ENCODE data around the gene ACBD4. TPM values are rescaled to one million over a fixed set of nuclear protein-coding genes. Genes with fewer than 3 reads are reported as not detected.

The ACBD4 gene
- total and polyA plus RNA-seq, 5 donors from 2014 or later = 13.8 to 23.6 (median 15.6) TPM

GRCh38 chr17:45136846-45137560, 1.5 kb downstream of the ACBD4 start:
- Histone ChIP-seq H3K36me3 (ENCODE audit: control insufficient read depth, insufficient read depth, low read length) (no peaks in the 10 kb centered on the region), H3K27ac (ENCODE audit: insufficient read depth, low read length, poor library complexity, severe bottlenecking) (no peak overlapping the region), H3K4me3 (ENCODE audit: low read depth, low read length) (no peak overlapping the region), H3K9me3 (ENCODE audit: control insufficient read depth in 2 of 2, low read length in 2 of 2) (no peaks in the 10 kb centered on the region), H3K27me3 (ENCODE audit: control insufficient read depth, insufficient read depth, low read length) (no peaks in the 10 kb centered on the region), H3K4me1 (ENCODE audit: control insufficient read depth, insufficient read depth, low read length, poor library complexity, severe bottlenecking) (peaks cover 16% of the 10 kb centered on the region)
- H3K36me3 Mint-ChIP-seq = no peaks in the 10 kb centered on the region
- DNase-seq (no peak), ATAC-seq (ENCODE audit: low read depth in 2 of 2) (no peak)
- H3K9me3 Mint-ChIP-seq = peaks cover 0 to 1% (median 0%) of the 10 kb centered on the region in 7 donors
- H3K27me3 Mint-ChIP-seq = peaks cover 10% of the 10 kb centered on the region
- H3K4me3 Mint-ChIP-seq = peak overlapping the region in 3 of 4 donors; percentile 91 to 97 (median 91)
- H3K4me1 Mint-ChIP-seq = peaks cover 6 to 38% (median 18%) of the 10 kb centered on the region in 4 donors
- peak overlapping the region in 2 of 3 donors; percentile 73 to 81 for H3K27ac Mint-ChIP-seq

GRCh38 chr17:45137561-45138305, 2.2 kb downstream of the ACBD4 start:
- Histone ChIP-seq H3K9me3 (ENCODE audit: control insufficient read depth in 2 of 2, low read length in 2 of 2) (no peaks in the 10 kb centered on the region), H3K36me3 (ENCODE audit: control insufficient read depth, insufficient read depth, low read length) (no peaks in the 10 kb centered on the region), H3K27ac (ENCODE audit: insufficient read depth, low read length, poor library complexity, severe bottlenecking) (no peak overlapping the region), H3K4me3 (ENCODE audit: low read depth, low read length) (no peak overlapping the region), H3K27me3 (ENCODE audit: control insufficient read depth, insufficient read depth, low read length) (no peaks in the 10 kb centered on the region), H3K4me1 (ENCODE audit: control insufficient read depth, insufficient read depth, low read length, poor library complexity, severe bottlenecking) (peaks cover 16% of the 10 kb centered on the region)
- DNase-seq (no peak), ATAC-seq (ENCODE audit: low read depth in 2 of 2) (no peak)
- no peak overlapping the region for H3K27ac Mint-ChIP-seq
- H3K4me1 Mint-ChIP-seq = peaks cover 6 to 40% (median 20%) of the 10 kb centered on the region in 4 donors
- H3K36me3 Mint-ChIP-seq = no peaks in the 10 kb centered on the region
- peak overlapping the region in 3 of 4 donors; percentile 15 to 69 (median 27) for H3K4me3 Mint-ChIP-seq
- peaks cover 10% of the 10 kb centered on the region for H3K27me3 Mint-ChIP-seq
- peaks cover 0 to 1% (median 0%) of the 10 kb centered on the region in 7 donors for H3K9me3 Mint-ChIP-seq

- Mint-ChIP-seq H3K27me3 (peaks cover 4% of the 10 kb centered on the region), H3K27ac (no peak overlapping the region), H3K36me3 (no peaks in the 10 kb centered on the region), H3K9me3 (peaks cover 0 to 1% (median 0%) of the 10 kb centered on the region in 7 donors), H3K4me3 (peak overlapping the region in 1 of 4 donors; percentile 44), H3K4me1 (peaks cover 5 to 43% (median 18%) of the 10 kb centered on the region in 4 donors)
- no peak for DNase-seq
- Histone ChIP-seq H3K9me3 (ENCODE audit: control insufficient read depth in 2 of 2, low read length in 2 of 2) (no peaks in the 10 kb centered on the region), H3K36me3 (ENCODE audit: control insufficient read depth, insufficient read depth, low read length) (no peaks in the 10 kb centered on the region), H3K27me3 (ENCODE audit: control insufficient read depth, insufficient read depth, low read length) (no peaks in the 10 kb centered on the region), H3K4me3 (ENCODE audit: low read depth, low read length) (no peak overlapping the region), H3K4me1 (ENCODE audit: control insufficient read depth, insufficient read depth, low read length, poor library complexity, severe bottlenecking) (peaks cover 16% of the 10 kb centered on the region), H3K27ac (ENCODE audit: insufficient read depth, low read length, poor library complexity, severe bottlenecking) (no peak overlapping the region)
- ATAC-seq (ENCODE audit: low read depth in 2 of 2) = no peak
These were observed 3.5 kb downstream of the ACBD4 start for GRCh38 chr17:45138911-45139532.

GRCh38 chr17:45139533-45139920, 4.0 kb downstream of the ACBD4 start:
- Histone ChIP-seq H3K27ac (ENCODE audit: insufficient read depth, low read length, poor library complexity, severe bottlenecking) (no peak overlapping the region), H3K4me3 (ENCODE audit: low read depth, low read length) (no peak overlapping the region), H3K4me1 (ENCODE audit: control insufficient read depth, insufficient read depth, low read length, poor library complexity, severe bottlenecking) (peaks cover 21% of the 10 kb centered on the region), H3K9me3 (ENCODE audit: control insufficient read depth in 2 of 2, low read length in 2 of 2) (no peaks in the 10 kb centered on the region), H3K27me3 (ENCODE audit: control insufficient read depth, insufficient read depth, low read length) (no peaks in the 10 kb centered on the region), H3K36me3 (ENCODE audit: control insufficient read depth, insufficient read depth, low read length) (no peaks in the 10 kb centered on the region)
- Mint-ChIP-seq H3K4me3 (peak overlapping the region in 1 of 4 donors; percentile 44), H3K9me3 (peaks cover 0 to 1% (median 0%) of the 10 kb centered on the region in 7 donors), H3K27me3 (peaks cover 4% of the 10 kb centered on the region), H3K4me1 (peaks cover 5 to 45% (median 18%) of the 10 kb centered on the region in 4 donors), H3K36me3 (no peaks in the 10 kb centered on the region), H3K27ac (peak overlapping the region in 1 of 3 donors; percentile 70)
- no peak for ATAC-seq (ENCODE audit: low read depth in 2 of 2)
- no peak for DNase-seq

- Mint-ChIP-seq H3K4me3 (peak overlapping the region in 3 of 4 donors; percentile 33 to 81 (median 66)), H3K9me3 (peaks cover 0 to 5% (median 0%) of the 10 kb centered on the region in 7 donors), H3K4me1 (peaks cover 12 to 55% (median 28%) of the 10 kb centered on the region in 4 donors), H3K27ac (peak overlapping the region in 1 of 3 donors; percentile 46), H3K36me3 (no peaks in the 10 kb centered on the region), H3K27me3 (peaks cover 15% of the 10 kb centered on the region)
- DNase-seq (no peak), ATAC-seq (ENCODE audit: low read depth in 2 of 2) (no peak)
- H3K27me3 ChIP-seq (ENCODE audit: control insufficient read depth, insufficient read depth, low read length) = no peaks in the 10 kb centered on the region
- no peak overlapping the region for H3K4me3 ChIP-seq (ENCODE audit: low read depth, low read length)
- no peak overlapping the region for H3K27ac ChIP-seq (ENCODE audit: insufficient read depth, low read length, poor library complexity, severe bottlenecking)
- H3K4me1 ChIP-seq (ENCODE audit: control insufficient read depth, insufficient read depth, low read length, poor library complexity, severe bottlenecking) = peaks cover 33% of the 10 kb centered on the region
- H3K36me3 ChIP-seq (ENCODE audit: control insufficient read depth, insufficient read depth, low read length) = no peaks in the 10 kb centered on the region
- H3K9me3 ChIP-seq (ENCODE audit: control insufficient read depth in 2 of 2, low read length in 2 of 2) = no peaks in the 10 kb centered on the region
These were observed 7.7 kb downstream of the ACBD4 start for GRCh38 chr17:45143094-45143670.

GRCh38 chr17:45143767-45144198, 8.3 kb downstream of the ACBD4 start:
- Mint-ChIP-seq H3K36me3 (no peaks in the 10 kb centered on the region), H3K27ac (peak overlapping the region in 2 of 3 donors; percentile 31 to 49), H3K4me1 (peaks cover 12 to 53% (median 29%) of the 10 kb centered on the region in 4 donors), H3K27me3 (peaks cover 18% of the 10 kb centered on the region), H3K4me3 (peak overlapping the region; percentile 33 to 81 (median 66)), H3K9me3 (peaks cover 0 to 5% (median 0%) of the 10 kb centered on the region in 7 donors)
- no peak for DNase-seq
- H3K27ac ChIP-seq (ENCODE audit: insufficient read depth, low read length, poor library complexity, severe bottlenecking) = peak overlapping the region; percentile 41
- peaks cover 37% of the 10 kb centered on the region for H3K4me1 ChIP-seq (ENCODE audit: control insufficient read depth, insufficient read depth, low read length, poor library complexity, severe bottlenecking)
- no peak for ATAC-seq (ENCODE audit: low read depth in 2 of 2)
- H3K27me3 ChIP-seq (ENCODE audit: control insufficient read depth, insufficient read depth, low read length) = no peaks in the 10 kb centered on the region
- H3K4me3 ChIP-seq (ENCODE audit: low read depth, low read length) = no peak overlapping the region
- no peaks in the 10 kb centered on the region for H3K9me3 ChIP-seq (ENCODE audit: control insufficient read depth in 2 of 2, low read length in 2 of 2)
- H3K36me3 ChIP-seq (ENCODE audit: control insufficient read depth, insufficient read depth, low read length) = no peaks in the 10 kb centered on the region
